ENCODE data around the gene USP6NL.

GRCh38 chr10:11469575-11470391 lies 141.7 kb downstream of the USP6NL start:
- TF ChIP-seq CTCF (IDR thresholded peaks at IDR 0.05) (no peak), POLR2A (IDR thresholded peaks at IDR 0.05) (no peak)

Measured in testis (tissue), 2 donors.